Naive B cell (primary cell): Measurements from ENCODE around the gene SLC46A3. TPM values are rescaled to one million over a fixed set of nuclear protein-coding genes. Genes with fewer than 3 reads are reported as not detected.
A peak's percentile ranks its signal among the peaks of the same experiment; 100 is the strongest.
"Not testable (repeated sequence)": the region's sequence is repeated elsewhere in the genome, so short reads cannot be mapped to it uniquely, and the experiment has no call there.

Experiments used
- ATAC-seq, 2 donors: fragments of 150-1000 bp; cut with Tn5 transposase; 2 replicates each; pipeline ENCODE4 v1.10.0; 2021; ENCODE audit warnings: low read depth in 2 of 2, mild to moderate bottlenecking in 2 of 2, moderate library complexity in 2 of 2
- DNase-seq: peaks from one replicate; pipeline ENCODE4 v3.0.0; 2022
- H3K27ac Mint-ChIP-seq, 6 donors: one replicate each; pipeline ENCODE4 v1.8.0; 2020 to 2022; ENCODE audit warnings: mild to moderate bottlenecking in 6 of 6, mixed read lengths in 6 of 6, moderate library complexity in 5 of 6, inconsistent platforms in 2 of 6
- H3K27me3 Mint-ChIP-seq, 3 donors: one replicate each; pipeline ENCODE4 v1.8.0; 2021 to 2022; ENCODE audit warnings: mixed read lengths in 3 of 3, mild to moderate bottlenecking in 1 of 3
- H3K36me3 Mint-ChIP-seq, 2 donors: one replicate each; pipeline ENCODE4 v1.8.0; 2020 to 2022; ENCODE audit warnings: mixed read lengths in 2 of 2, inconsistent platforms in 1 of 2, mild to moderate bottlenecking in 1 of 2
- H3K4me1 Mint-ChIP-seq, 3 donors: one replicate each; pipeline ENCODE4 v1.8.0; 2020 to 2022; ENCODE audit warnings: mixed read lengths in 3 of 3, inconsistent platforms in 1 of 3, mild to moderate bottlenecking in 1 of 3, moderate library complexity in 1 of 3
- H3K4me3 Mint-ChIP-seq, 8 donors: one replicate each; pipeline ENCODE4 v1.8.0; 2020 to 2022; ENCODE audit warnings: mild to moderate bottlenecking in 8 of 8, mixed read lengths in 8 of 8, moderate library complexity in 8 of 8, inconsistent platforms in 2 of 8
- H3K9me3 Mint-ChIP-seq, 7 donors: one replicate each; pipeline ENCODE4 v1.8.0; 2020 to 2022; ENCODE audit warnings: mixed read lengths in 7 of 7, mild to moderate bottlenecking in 5 of 7, inconsistent platforms in 2 of 7, moderate library complexity in 1 of 7
- polyA plus RNA-seq, 6 donors: library from polyadenylated mRNA; unstranded; fragments of 300-500 nt; fragmentation: Illumina TruSeq; gene quantifications; one replicate each; pipeline ENCODE4 v1.2.3, GENCODE V29; 2021; ENCODE audit warnings: low read depth in 6 of 6

Gene SLC46A3
- polyA plus RNA-seq, 6 donors from 2014 or later: 31.4 to 44.5 (median 32.5) TPM

DNA sequence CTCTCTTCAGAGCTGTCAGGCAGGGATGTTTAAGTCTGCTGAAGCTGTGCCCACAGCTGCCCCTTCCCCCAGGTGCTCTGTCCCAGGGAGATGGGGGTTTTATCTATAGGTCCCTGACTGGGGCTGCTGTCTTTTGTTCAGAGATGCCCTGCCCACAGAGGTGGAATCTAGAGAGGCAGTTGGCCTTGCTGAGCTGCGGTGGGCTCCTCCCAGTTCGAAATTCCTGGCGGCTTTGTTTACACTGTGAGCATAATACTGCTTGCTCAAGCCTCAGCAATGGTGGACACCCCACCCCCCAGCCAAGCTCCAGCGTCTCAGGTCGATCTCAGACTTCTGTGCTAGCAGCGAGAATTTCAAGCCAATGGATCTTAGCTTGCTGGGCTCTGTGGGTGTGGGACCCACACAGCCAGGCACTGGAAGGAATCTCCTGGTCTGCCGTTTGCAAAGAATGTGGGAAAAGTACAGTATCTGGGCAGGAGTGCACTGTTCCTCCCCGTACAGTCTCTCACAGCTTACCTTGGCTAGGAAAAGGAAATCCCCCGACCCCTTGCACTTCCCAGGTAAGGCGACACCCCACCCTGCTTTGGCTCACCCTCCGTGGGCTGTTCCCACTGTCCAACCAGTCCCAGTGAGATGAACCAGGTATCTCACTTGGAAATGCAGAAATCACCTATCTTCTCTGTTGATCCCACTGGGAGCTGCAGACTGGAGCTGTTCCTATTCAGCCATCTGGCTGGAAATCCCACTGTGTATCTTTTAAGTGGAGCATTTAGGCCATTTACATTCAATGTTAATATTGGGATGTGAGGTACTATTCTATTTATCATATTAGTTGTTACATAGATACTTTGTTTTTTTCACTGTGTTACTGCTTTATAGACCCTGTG, 24.9 kb downstream of the SLC46A3 start:
- not testable (repeated sequence) for DNase-seq, H3K4me3 Mint-ChIP-seq, ATAC-seq, H3K4me1 Mint-ChIP-seq, H3K27ac Mint-ChIP-seq, H3K27me3 Mint-ChIP-seq
- H3K36me3 Mint-ChIP-seq: peaks cover 6 to 33% of the 10 kb centered on the region in 2 donors
- H3K9me3 Mint-ChIP-seq: peaks cover 6 to 28% (median 13%) of the 10 kb centered on the region in 7 donors

- H3K4me1 Mint-ChIP-seq: peaks cover 0 to 6% (median 0%) of the 10 kb centered on the region in 3 donors
- no peak overlapping the region for H3K27ac Mint-ChIP-seq
- no peaks in the 10 kb centered on the region for H3K27me3 Mint-ChIP-seq
- DNase-seq (no peak), ATAC-seq (no peak)
- H3K36me3 Mint-ChIP-seq: peaks cover 4% of the 10 kb centered on the region in 2 donors
- H3K9me3 Mint-ChIP-seq: peaks cover 4 to 36% (median 19%) of the 10 kb centered on the region in 7 donors
- H3K4me3 Mint-ChIP-seq: no peak overlapping the region
Measured at GRCh38 chr13:28685892-28686291, 32.9 kb downstream of the SLC46A3 start.

- no peak overlapping the region for H3K4me3 Mint-ChIP-seq
- no peak for ATAC-seq
- peaks cover 0 to 4% of the 10 kb centered on the region in 2 donors for H3K36me3 Mint-ChIP-seq
- DNase-seq: no peak
- peaks cover 3 to 31% (median 19%) of the 10 kb centered on the region in 7 donors for H3K9me3 Mint-ChIP-seq
- no peaks in the 10 kb centered on the region for H3K27me3 Mint-ChIP-seq
- H3K4me1 Mint-ChIP-seq: peaks cover 0 to 5% (median 0%) of the 10 kb centered on the region in 3 donors
- no peak overlapping the region for H3K27ac Mint-ChIP-seq
Measured at GRCh38 chr13:28685114-28685513, 33.7 kb downstream of the SLC46A3 start.

- peaks cover 0 to 2% (median 0%) of the 10 kb centered on the region in 3 donors for H3K4me1 Mint-ChIP-seq
- ATAC-seq (no peak), DNase-seq (no peak)
- peak overlapping the region in 1 of 6 donors; percentile 63 for H3K27ac Mint-ChIP-seq
- H3K4me3 Mint-ChIP-seq: no peak overlapping the region
- H3K27me3 Mint-ChIP-seq: no peaks in the 10 kb centered on the region
- H3K9me3 Mint-ChIP-seq: peaks cover 3 to 22% (median 11%) of the 10 kb centered on the region in 7 donors
- peaks cover 0 to 4% of the 10 kb centered on the region in 2 donors for H3K36me3 Mint-ChIP-seq
Measured at GRCh38 chr13:28684257-28684656, 34.5 kb downstream of the SLC46A3 start.

GRCh38 chr13:28683169-28683568, 35.6 kb downstream of the SLC46A3 start:
- Mint-ChIP-seq H3K9me3 (peaks cover 2 to 12% (median 5%) of the 10 kb centered on the region in 7 donors), H3K27ac (peak overlapping the region in 3 of 6 donors; percentile 20 to 58 (median 47))
- not testable (repeated sequence) for H3K4me1 Mint-ChIP-seq, H3K27me3 Mint-ChIP-seq, H3K36me3 Mint-ChIP-seq, DNase-seq, H3K4me3 Mint-ChIP-seq, ATAC-seq

DNA sequence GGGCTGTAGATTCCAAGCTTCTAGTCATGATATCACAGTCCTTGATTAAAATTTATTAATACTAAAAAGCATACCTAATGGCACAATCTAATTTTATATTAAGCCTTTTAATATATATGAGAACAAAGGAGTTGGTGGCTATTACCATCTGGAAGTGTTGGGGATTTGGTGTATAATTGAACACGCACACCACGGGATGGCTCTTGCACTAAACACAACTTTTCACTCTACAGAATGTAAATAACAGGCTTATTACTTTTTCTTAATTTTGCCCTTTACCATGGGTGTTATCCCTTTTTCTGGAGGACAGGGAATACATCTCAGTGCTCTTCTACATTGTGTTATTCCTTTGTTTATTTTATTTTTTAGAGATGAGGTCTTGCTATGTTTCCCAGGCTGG, 38.2 kb downstream of the SLC46A3 start:
- H3K9me3 Mint-ChIP-seq: no peaks in the 10 kb centered on the region
- no peak overlapping the region for H3K4me3 Mint-ChIP-seq
- no peaks in the 10 kb centered on the region for H3K27me3 Mint-ChIP-seq
- peaks cover 3 to 5% of the 10 kb centered on the region in 2 donors for H3K36me3 Mint-ChIP-seq
- peak overlapping the region in 3 of 6 donors; percentile 24 to 49 (median 36) for H3K27ac Mint-ChIP-seq
- DNase-seq (no peak), ATAC-seq (no peak)
- no peaks in the 10 kb centered on the region for H3K4me1 Mint-ChIP-seq

DNA sequence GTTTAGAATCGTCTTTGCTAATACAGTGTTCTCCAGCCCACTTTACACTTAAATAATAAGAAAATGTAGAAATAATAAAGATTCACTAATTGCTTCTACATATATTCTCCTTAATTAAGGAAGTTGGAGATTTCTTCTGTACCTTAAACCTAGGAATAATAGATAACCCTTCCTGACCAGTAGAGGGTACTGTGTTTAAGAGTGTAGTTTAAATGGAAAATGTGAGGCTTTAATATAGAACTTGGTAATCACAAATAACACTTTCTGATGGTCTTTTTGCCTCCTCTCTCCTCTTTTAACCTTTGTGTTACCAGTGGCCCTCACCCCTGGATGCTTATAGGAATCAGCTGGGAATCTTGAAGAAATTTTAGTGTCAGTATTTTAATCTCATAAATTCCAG, 39.1 kb downstream of the SLC46A3 start:
- H3K4me3 Mint-ChIP-seq: no peak overlapping the region
- H3K36me3 Mint-ChIP-seq: peaks cover 5 to 8% of the 10 kb centered on the region in 2 donors
- ATAC-seq: no peak
- H3K9me3 Mint-ChIP-seq: no peaks in the 10 kb centered on the region
- no peak for DNase-seq
- H3K4me1 Mint-ChIP-seq: no peaks in the 10 kb centered on the region
- no peaks in the 10 kb centered on the region for H3K27me3 Mint-ChIP-seq
- H3K27ac Mint-ChIP-seq: peak overlapping the region in 2 of 6 donors; percentile 20 to 86

GRCh38 chr13:28678809-28679208, 40.0 kb downstream of the SLC46A3 start:
- H3K4me3 Mint-ChIP-seq: no peak overlapping the region
- H3K27ac Mint-ChIP-seq: no peak overlapping the region
- H3K27me3 Mint-ChIP-seq: no peaks in the 10 kb centered on the region
- H3K9me3 Mint-ChIP-seq: no peaks in the 10 kb centered on the region
- no peaks in the 10 kb centered on the region for H3K4me1 Mint-ChIP-seq
- peaks cover 8 to 13% of the 10 kb centered on the region in 2 donors for H3K36me3 Mint-ChIP-seq
- DNase-seq: no peak
- no peak for ATAC-seq

DNA sequence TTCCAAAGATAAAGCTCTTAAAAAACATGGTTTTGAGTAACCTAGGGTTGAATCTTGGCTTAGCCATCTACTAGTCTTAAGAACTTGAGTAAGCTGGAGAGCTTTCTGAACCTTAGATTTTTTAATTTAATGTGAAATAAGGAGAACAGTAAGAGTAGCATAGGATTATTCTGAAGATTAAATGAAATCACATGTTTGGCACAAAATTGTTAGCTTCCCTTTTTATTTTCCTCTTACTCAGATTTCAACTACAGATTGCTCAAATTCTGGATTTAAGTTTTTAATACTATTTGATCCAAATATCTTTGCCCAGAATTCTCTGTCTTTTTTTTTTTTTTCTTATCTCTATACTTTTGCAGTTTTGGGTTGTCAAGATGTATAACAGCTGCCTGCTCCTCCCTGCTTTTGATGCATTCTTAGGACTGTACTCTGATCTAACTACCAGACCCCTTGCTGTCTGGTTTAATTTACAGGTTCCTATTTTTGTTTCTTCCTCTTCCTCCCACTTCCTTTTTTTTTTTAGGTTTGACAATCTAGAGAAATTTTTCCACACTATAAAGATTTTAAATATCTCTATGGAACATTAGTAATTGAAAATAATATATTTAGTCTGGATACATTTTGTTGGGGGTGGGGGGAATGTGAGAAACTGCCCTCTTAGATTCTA, 47.5 kb downstream of the SLC46A3 start:
- Mint-ChIP-seq H3K27me3 (no peaks in the 10 kb centered on the region), H3K4me1 (peaks cover 23 to 30% (median 24%) of the 10 kb centered on the region in 3 donors), H3K4me3 (peak overlapping the region in 5 of 8 donors; percentile 15 to 72 (median 28)), H3K9me3 (no peaks in the 10 kb centered on the region), H3K27ac (peak overlapping the region in 5 of 6 donors; percentile 47 to 93 (median 75)), H3K36me3 (peaks cover 41% of the 10 kb centered on the region in 2 donors)
- ATAC-seq (no peak), DNase-seq (no peak)

GRCh38 chr13:28666897-28667488, 51.8 kb downstream of the SLC46A3 start:
- no peaks in the 10 kb centered on the region for H3K27me3 Mint-ChIP-seq
- DNase-seq: no peak

GRCh38 chr13:28659621-28659970, 59.2 kb downstream of the SLC46A3 start:
- Mint-ChIP-seq H3K27me3 (no peaks in the 10 kb centered on the region), H3K36me3 (peaks cover under 1 to 11% of the 10 kb centered on the region in 2 donors), H3K4me1 (peaks cover 55 to 73% (median 69%) of the 10 kb centered on the region in 3 donors), H3K9me3 (no peaks in the 10 kb centered on the region), H3K27ac (peak overlapping the region; percentile 89 to 99 (median 98)), H3K4me3 (peak overlapping the region; percentile 81 to 99 (median 97))
- ATAC-seq (peak in 1 of 2 donors; percentile 5), DNase-seq (no peak)

More at GRCh38 chr13:28666897-28667488, 51.8 kb downstream of the SLC46A3 start:
- Mint-ChIP-seq H3K4me3 (no peak overlapping the region), H3K36me3 (peaks cover 42 to 47% of the 10 kb centered on the region in 2 donors), H3K27ac (peak overlapping the region in 1 of 6 donors; percentile 52), H3K4me1 (peaks cover 27 to 39% (median 30%) of the 10 kb centered on the region in 3 donors), H3K9me3 (no peaks in the 10 kb centered on the region)
- ATAC-seq: no peak

GRCh38 chr13:28658796-28659620, 59.8 kb downstream of the SLC46A3 start, which contains the start of gene POMP:
TSS of gene POMP (plus strand) at chr13:28659130. CDS start at chr13:28659185, 55 bp downstream.
- H3K27me3 Mint-ChIP-seq: no peaks in the 10 kb centered on the region
- peak within 1 kb of the TSS; percentile 89 to 99 (median 98) for H3K27ac Mint-ChIP-seq
- H3K9me3 Mint-ChIP-seq: no peaks in the 10 kb centered on the region
- H3K4me1 Mint-ChIP-seq: peaks cover 54 to 72% (median 70%) of the 10 kb centered on the region in 3 donors
- peak; percentile 96 for DNase-seq
- peaks cover 0 to 7% of the 10 kb centered on the region in 2 donors for H3K36me3 Mint-ChIP-seq
- ATAC-seq: peak; percentile 90 to 92
- H3K4me3 Mint-ChIP-seq: peak within 1 kb of the TSS; percentile 81 to 99 (median 97)
